ENCODE results near the gene MTRR.

GRCh38 chr5:7881091-7881490 is 12.1 kb downstream of the MTRR start:
- TF ChIP-seq MYC (IDR thresholded peaks at IDR 0.05; ENCODE audit: low read depth, low read length) (no peak), MYC (CRISPR knock-in tag; IDR thresholded peaks at IDR 0.05; ENCODE audit: borderline replicate concordance, low read depth) (no peak), ZNF121 (CRISPR knock-in tag; conservative IDR thresholded peaks at IDR 0.05) (no peak), CBFB (CRISPR knock-in tag; IDR thresholded peaks at IDR 0.05) (no peak), POLR2AphosphoS5 (IDR thresholded peaks at IDR 0.05; ENCODE audit: control insufficient read depth, insufficient read depth, low read depth, low read length) (no peak), TARDBP (IDR thresholded peaks at IDR 0.05) (no peak), ZNF436 (CRISPR knock-in tag; IDR thresholded peaks at IDR 0.05) (no peak), SREBF1 (IDR thresholded peaks at IDR 0.05; ENCODE audit: borderline replicate concordance, low read depth, low read length) (no peak), TRIM25 (IDR thresholded peaks at IDR 0.05; ENCODE audit: borderline replicate concordance) (no peak), TCF7L2 (IDR thresholded peaks at IDR 0.05; ENCODE audit: low read depth, low read length) (no peak), PYGO2 (tag; IDR thresholded peaks at IDR 0.05) (no peak)
- TF ChIP-seq, protein P1, sequence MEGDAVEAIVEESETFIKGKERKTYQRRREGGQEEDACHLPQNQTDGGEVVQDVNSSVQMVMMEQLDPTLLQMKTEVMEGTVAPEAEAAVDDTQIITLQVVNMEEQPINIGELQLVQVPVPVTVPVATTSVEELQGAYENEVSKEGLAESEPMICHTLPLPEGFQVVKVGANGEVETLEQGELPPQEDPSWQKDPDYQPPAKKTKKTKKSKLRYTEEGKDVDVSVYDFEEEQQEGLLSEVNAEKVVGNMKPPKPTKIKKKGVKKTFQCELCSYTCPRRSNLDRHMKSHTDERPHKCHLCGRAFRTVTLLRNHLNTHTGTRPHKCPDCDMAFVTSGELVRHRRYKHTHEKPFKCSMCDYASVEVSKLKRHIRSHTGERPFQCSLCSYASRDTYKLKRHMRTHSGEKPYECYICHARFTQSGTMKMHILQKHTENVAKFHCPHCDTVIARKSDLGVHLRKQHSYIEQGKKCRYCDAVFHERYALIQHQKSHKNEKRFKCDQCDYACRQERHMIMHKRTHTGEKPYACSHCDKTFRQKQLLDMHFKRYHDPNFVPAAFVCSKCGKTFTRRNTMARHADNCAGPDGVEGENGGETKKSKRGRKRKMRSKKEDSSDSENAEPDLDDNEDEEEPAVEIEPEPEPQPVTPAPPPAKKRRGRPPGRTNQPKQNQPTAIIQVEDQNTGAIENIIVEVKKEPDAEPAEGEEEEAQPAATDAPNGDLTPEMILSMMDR (IDR thresholded peaks at IDR 0.05 in 2 of 3, conservative IDR thresholded peaks at IDR 0.05 in 1 of 3; ENCODE audit: insufficient read depth in 2 of 3, low read depth in 1 of 3, low read length in 3 of 3): no peak
- TF ChIP-seq, protein P2, sequence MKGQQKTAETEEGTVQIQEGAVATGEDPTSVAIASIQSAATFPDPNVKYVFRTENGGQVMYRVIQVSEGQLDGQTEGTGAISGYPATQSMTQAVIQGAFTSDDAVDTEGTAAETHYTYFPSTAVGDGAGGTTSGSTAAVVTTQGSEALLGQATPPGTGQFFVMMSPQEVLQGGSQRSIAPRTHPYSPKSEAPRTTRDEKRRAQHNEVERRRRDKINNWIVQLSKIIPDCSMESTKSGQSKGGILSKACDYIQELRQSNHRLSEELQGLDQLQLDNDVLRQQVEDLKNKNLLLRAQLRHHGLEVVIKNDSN (CRISPR knock-in tag; IDR thresholded peaks at IDR 0.05): no peak

All from K562 (cell line).